Rectal smooth muscle tissue (tissue), 1 donor: ENCODE measurements around the gene RNU2-63P.
"Not testable (repeated sequence)": the region's sequence is repeated elsewhere in the genome, so short reads cannot be mapped to it uniquely, and the experiment has no call there.

Experiments used
- H3K27ac ChIP-seq: one replicate; pipeline ENCODE4 v1.7.0; 2013; ENCODE audit warnings: low read depth, low read length, inconsistent platforms
- H3K27me3 ChIP-seq: one replicate; pipeline ENCODE4 v1.7.0; 2013; ENCODE audit warnings: low read length; ENCODE audit not compliant: control insufficient read depth, insufficient read depth
- H3K36me3 ChIP-seq: one replicate; pipeline ENCODE4 v1.7.0; 2013; ENCODE audit warnings: low read length; ENCODE audit not compliant: control insufficient read depth, insufficient read depth
- H3K4me1 ChIP-seq: one replicate; pipeline ENCODE4 v1.7.0; 2013; ENCODE audit warnings: low read length; ENCODE audit not compliant: control insufficient read depth, insufficient read depth
- H3K4me3 ChIP-seq: one replicate; pipeline ENCODE4 v1.7.0; 2013; ENCODE audit warnings: low read length
- H3K9ac ChIP-seq: one replicate; pipeline ENCODE4 v1.7.0; 2013; ENCODE audit warnings: low read length

RNU2-63P gene

DNA sequence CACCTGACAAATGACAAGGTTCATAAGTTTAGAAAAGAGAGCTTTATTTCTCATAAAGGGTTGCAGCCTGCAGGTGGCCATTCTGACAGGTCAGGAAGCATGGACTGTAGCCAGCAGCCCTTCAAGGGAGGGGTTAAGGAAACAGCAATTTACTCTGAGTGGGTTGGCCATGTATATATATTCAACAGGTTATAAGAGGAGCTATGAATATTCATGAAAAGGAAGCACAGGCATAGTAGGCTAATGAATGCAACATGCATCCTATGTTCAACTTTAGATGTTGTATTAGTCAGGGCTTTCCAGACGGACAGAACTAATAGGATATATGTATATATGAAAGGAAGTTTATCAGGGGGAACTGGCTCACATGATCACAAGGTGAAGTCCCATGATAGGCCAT, 20.6 kb downstream of the RNU2-63P start:
- no peaks in the 10 kb centered on the region for H3K36me3 ChIP-seq
- H3K27me3 ChIP-seq = no peaks in the 10 kb centered on the region
- no peak overlapping the region for H3K9ac ChIP-seq
- H3K4me3 ChIP-seq = no peak overlapping the region
- no peaks in the 10 kb centered on the region for H3K4me1 ChIP-seq
- H3K27ac ChIP-seq = no peak overlapping the region

GRCh38 chr2:87994304-87994850, 22.0 kb downstream of the RNU2-63P start:
- not testable (repeated sequence) for H3K36me3 ChIP-seq, H3K4me1 ChIP-seq, H3K9ac ChIP-seq, H3K27me3 ChIP-seq, H3K4me3 ChIP-seq, H3K27ac ChIP-seq

- H3K9ac ChIP-seq, H3K4me3 ChIP-seq, H3K36me3 ChIP-seq, H3K27ac ChIP-seq, H3K27me3 ChIP-seq, H3K4me1 ChIP-seq: not testable (repeated sequence)
Observed at GRCh38 chr2:87992569-87992968, 23.8 kb downstream of the RNU2-63P start.

DNA sequence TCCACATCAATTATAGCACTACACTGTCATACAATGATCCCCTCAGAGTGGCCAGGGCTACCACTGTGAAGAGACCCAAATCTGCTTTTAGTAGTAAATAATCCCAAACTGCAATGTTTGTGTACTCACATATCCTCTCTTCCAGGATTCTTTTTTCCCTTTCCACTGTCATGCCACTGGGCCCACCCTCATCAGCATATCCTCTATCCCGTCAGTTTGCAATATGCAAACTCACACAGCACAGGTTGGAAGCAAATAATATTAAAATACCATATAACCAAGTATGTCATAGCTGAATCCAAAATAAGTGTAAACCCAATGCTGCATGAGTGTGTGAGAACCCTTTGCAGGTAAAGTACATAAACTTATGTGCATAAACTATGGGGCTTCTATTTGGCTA, 28.9 kb downstream of the RNU2-63P start:
- not testable (repeated sequence) for H3K27me3 ChIP-seq, H3K4me3 ChIP-seq, H3K4me1 ChIP-seq, H3K36me3 ChIP-seq, H3K9ac ChIP-seq, H3K27ac ChIP-seq

DNA sequence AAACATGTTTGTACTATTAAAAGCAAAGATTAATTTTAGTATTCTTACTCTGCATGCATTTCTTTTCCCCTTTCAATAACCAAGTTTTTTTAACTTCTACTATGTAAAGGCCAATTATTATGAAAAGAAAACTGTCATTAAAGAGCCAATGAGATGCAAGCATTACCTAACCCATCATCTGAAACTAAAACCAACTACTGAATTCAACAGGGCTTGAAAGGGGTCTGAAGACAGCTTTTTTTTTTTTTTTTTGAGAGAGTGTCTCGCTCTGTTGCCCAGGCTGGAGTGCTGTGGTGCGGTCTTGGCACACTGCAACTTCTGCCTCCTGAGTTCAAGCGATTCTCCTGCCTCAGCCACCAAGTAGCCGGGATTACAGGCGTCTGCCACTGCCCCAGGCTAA, 30.4 kb downstream of the RNU2-63P start:
- H3K27me3 ChIP-seq, H3K9ac ChIP-seq, H3K4me1 ChIP-seq, H3K27ac ChIP-seq, H3K36me3 ChIP-seq, H3K4me3 ChIP-seq: not testable (repeated sequence)

- H3K27me3 ChIP-seq, H3K27ac ChIP-seq, H3K4me3 ChIP-seq, H3K36me3 ChIP-seq, H3K9ac ChIP-seq, H3K4me1 ChIP-seq: not testable (repeated sequence)
Observed at GRCh38 chr2:87981182-87981581, 35.2 kb downstream of the RNU2-63P start.

DNA sequence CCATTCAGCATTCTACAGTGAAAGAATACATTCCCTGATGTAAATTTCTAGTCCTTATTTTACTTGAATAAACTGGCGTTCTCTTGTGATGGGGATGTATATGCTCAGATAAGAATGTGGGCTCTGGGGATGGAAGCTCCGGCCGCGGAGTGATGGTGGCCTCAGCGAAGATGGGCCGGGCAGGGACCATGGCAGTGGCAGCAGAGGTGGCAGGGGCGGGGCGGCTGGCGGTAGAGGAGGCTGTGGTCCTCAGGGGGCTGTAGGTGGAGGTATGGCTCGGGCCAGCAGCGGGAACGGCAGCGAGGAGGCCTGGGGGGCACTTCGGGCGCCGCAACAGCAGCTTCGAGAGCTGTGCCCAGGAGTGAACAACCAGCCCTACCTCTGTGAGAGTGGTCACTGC, 44.0 kb downstream of the RNU2-63P start:
- H3K27me3 ChIP-seq, H3K4me1 ChIP-seq, H3K27ac ChIP-seq, H3K4me3 ChIP-seq, H3K36me3 ChIP-seq, H3K9ac ChIP-seq: not testable (repeated sequence)
